ENCODE results near the gene TPRN.

DNA sequence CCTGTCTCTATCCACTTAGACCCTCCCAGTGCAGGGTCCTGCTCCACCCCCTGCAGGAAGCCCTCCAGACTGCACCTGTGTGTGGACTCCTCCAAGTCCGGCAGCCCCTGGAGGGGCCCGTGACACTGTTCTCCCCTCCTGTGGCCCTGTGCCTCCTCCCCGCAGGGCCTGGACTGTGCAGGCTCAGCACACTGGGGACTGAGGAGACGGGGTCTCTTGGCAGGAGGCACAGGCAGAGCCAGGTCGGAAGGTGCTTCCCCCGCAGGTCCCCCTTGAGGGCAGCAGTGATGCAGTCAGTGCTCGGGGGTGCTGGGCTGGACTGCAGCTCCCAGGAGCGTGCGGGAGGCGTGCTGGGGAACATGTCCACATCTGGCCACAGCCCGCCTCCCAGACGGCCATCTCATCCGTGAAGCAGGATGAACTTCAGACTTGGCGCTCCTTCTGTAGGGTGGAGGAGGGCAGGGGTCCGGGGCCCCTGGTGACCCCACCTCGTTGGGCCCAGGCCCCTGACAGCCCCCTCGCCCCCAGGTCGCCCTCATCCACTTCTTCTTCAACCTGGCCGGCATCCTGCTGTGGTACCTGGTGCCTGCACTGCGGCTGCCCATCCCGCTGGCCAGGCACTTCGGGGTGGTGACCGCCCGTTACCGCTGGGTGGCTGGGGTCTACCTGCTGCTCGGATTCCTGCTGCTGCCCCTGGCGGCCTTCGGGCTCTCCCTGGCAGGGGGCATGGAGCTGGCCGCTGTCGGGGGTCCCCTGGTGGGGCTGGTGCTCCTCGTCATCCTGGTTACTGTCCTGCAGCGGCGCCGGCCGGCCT lies 35.1 kb upstream of the TPRN start:
- TF ChIP-seq SIN3A (IDR thresholded peaks at IDR 0.05; ENCODE audit: borderline replicate concordance, insufficient read depth, low read length) (no peak), TAF1 (IDR thresholded peaks at IDR 0.05; ENCODE audit: borderline replicate concordance, insufficient read depth, low read length) (no peak)
